ENCODE results near the gene FHL1. TPM values are rescaled to one million over a fixed set of nuclear protein-coding genes. Genes with fewer than 3 reads are reported as not detected.
"Not testable (repeated sequence)": the region's sequence is repeated elsewhere in the genome, so short reads cannot be mapped to it uniquely, and the experiment has no call there.

The FHL1 gene
- total RNA-seq, 1 donor from 2014 or later = 3,576 TPM

- no peak for DNase-seq (ENCODE audit: low spot score)
Observed at GRCh38 chrX:136209016-136209738, 61.8 kb downstream of the FHL1 start.

DNA sequence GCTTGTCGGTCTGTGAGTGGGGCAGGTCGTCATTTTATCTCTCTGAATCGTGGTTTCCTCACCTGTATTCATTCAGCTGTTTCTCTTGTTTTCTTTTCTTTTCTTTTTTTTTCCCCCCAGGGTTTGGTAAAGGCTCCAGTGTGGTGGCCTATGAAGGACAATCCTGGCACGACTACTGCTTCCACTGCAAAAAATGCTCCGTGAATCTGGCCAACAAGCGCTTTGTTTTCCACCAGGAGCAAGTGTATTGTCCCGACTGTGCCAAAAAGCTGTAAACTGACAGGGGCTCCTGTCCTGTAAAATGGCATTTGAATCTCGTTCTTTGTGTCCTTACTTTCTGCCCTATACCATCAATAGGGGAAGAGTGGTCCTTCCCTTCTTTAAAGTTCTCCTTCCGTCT lies 62.4 kb downstream of the FHL1 start:
- DNase-seq (ENCODE audit: low spot score) = no peak

GRCh38 chrX:136210243-136210642 lies 62.9 kb downstream of the FHL1 start:
- no peak for DNase-seq (ENCODE audit: low spot score)

GRCh38 chrX:136210806-136211205 lies 63.5 kb downstream of the FHL1 start:
- no peak for DNase-seq (ENCODE audit: low spot score)

GRCh38 chrX:136211766-136212556 lies 64.6 kb downstream of the FHL1 start:
- DNase-seq (ENCODE audit: low spot score) = no peak

DNA sequence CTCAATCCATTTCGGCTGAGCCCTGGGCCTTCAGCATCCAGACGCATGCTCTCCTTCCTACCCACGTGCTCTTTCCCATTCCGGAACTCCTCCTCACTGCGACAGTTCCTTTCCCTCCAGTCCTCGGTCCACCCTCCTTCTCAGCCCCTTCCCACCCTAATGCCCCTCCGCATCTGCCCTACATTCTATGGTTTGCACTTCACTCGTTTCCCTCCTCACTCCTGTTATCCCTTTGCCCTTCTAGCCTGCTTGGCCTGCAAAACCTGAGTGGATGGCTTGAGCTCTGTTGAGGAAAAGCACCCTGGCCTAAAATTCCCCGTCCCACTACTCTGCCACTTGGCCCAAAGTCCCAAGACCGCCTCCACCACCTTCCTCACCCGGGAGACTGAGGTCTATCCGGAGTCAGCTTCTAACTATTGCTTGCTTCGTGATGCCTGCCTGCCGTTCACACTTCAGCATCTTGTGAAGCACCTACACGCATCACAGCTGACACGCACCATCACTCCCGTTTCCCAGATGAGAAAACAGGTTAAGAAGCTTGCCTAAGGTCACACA lies 65.3 kb downstream of the FHL1 start:
- no peak for DNase-seq (ENCODE audit: low spot score)

GRCh38 chrX:136214551-136214950 lies 67.2 kb downstream of the FHL1 start:
- DNase-seq (ENCODE audit: low spot score) = no peak

GRCh38 chrX:136215559-136215958 lies 68.2 kb downstream of the FHL1 start:
- DNase-seq (ENCODE audit: low spot score) = no peak

GRCh38 chrX:136219893-136220292 lies 72.6 kb downstream of the FHL1 start:
- no peak for DNase-seq (ENCODE audit: low spot score)

DNA sequence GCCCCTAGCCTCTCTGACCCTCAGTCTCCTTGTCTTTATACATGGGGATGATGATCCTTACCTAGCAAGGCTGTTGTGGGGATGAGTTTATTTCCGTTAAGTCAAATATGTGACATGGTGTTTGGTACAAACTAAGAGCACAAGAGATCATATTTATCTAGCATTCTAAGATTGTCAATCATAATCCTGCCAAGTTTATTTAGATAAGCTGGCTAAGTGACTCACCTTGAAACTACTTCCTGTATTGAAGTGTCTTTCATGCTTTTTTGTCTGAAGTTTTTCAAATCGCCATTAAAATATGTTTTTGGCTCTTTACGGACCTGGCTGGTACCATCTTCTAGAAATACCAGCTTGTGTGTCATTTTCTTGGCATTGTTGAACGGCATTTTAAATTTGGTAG lies 73.2 kb downstream of the FHL1 start:
- DNase-seq (ENCODE audit: low spot score) = no peak

- DNase-seq (ENCODE audit: low spot score) = no peak
Observed at GRCh38 chrX:136220951-136221350, 73.6 kb downstream of the FHL1 start.

GRCh38 chrX:136221851-136222513 lies 74.6 kb downstream of the FHL1 start:
- no peak for DNase-seq (ENCODE audit: low spot score)

DNA sequence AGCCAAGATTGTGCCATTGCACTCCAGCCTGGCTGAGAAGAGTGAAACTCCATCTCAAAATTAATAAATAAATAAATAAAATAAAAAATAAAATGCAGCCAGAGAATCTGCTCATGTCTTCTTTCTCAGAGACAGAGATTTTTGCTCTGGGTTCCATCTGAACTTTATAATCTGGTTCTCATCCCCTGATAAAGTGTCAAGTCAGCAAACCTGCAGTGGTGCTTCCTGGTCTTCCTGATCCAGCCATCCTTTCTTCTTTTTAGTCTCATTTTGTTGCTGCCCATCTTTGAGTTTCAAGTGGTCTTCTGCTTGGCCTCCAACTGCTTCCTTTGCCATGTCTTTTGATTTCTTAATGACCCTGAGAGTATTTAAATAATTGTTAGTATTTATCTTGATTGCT lies 79.7 kb downstream of the FHL1 start:
- no peak for DNase-seq (ENCODE audit: low spot score)

DNA sequence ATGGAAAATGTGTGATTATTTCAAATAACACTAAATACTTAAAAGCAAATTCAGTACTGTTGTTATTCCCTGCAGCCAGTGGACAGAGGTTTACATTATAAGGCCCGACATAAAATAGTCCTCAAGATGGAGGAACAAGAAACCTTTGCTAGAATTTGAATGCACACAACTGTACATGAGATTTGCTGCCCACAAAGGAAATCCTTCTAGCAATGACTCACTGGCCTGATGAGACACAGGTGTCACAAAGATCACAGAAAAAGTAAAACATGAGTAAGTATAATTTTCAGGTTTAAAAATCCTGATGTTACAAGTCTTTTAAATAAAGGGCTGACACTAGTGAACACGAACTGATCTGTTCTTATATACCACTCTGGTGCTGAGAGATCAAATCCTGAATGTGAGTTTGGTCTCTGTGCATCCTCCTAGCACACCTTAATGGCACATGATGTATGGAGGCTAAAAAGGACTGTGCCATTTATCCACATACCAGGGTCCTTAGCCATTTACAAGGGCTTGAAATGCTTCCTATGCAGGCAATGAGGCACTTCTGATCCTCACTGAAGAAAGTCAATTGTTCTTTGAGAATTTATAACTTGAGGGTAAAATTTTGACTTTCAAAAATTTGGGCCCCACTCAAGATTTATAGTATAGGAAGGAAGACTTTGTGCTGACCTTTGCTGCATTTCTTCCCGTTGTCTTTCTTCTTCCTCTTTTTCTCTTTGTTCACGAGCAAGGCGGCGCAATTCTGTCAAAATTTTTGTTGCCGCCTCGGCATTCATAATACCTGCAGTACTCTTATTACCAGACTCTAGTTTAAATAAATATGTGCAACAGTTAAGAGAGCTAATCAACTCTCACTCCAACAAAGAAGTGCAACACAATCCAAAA lies 80.9 kb downstream of the FHL1 start:
- no peak for DNase-seq (ENCODE audit: low spot score)

GRCh38 chrX:136228839-136229207 lies 81.5 kb downstream of the FHL1 start:
- DNase-seq (ENCODE audit: low spot score) = no peak

- no peak for DNase-seq (ENCODE audit: low spot score)
Observed at GRCh38 chrX:136237074-136237473, 89.7 kb downstream of the FHL1 start.

- not testable (repeated sequence) for DNase-seq (ENCODE audit: low spot score)
Observed at GRCh38 chrX:136237849-136238248, 90.5 kb downstream of the FHL1 start.

- DNase-seq (ENCODE audit: low spot score) = no peak
Observed at GRCh38 chrX:136246201-136246600, 98.9 kb downstream of the FHL1 start.

GRCh38 chrX:136250191-136251040 lies 103.1 kb downstream of the FHL1 start:
- no peak for DNase-seq (ENCODE audit: low spot score)
